Gastrocnemius medialis (tissue), 4 donors: Measurements from ENCODE around the gene MRPL28.

Experiments
- POLR2A ChIP-seq, 2 donors: fragments of 450-650 bp; IDR thresholded peaks; one replicate each; pipeline ENCODE4 v1.6.1; 2017; ENCODE audit warnings: antibody characterized with exemption in 2 of 2, mild to moderate bottlenecking in 2 of 2, moderate library complexity in 2 of 2
- TF ChIP-seq, protein P1 (sequence below), 5 experiments: fragments of 450-650 bp in 3 of 5; fragments of 200-600 bp in 2 of 5; sonication (generic) in 2 of 5; IDR thresholded peaks in 4 of 5; conservative IDR thresholded peaks in 1 of 5; 1 replicate in 4 of 5; 2 replicates in 1 of 5; pipeline ENCODE4 v1.5.1; 2016 to 2019; ENCODE audit warnings: antibody characterized with exemption in 5 of 5, mild to moderate bottlenecking in 3 of 5, moderate library complexity in 3 of 5

DNA sequence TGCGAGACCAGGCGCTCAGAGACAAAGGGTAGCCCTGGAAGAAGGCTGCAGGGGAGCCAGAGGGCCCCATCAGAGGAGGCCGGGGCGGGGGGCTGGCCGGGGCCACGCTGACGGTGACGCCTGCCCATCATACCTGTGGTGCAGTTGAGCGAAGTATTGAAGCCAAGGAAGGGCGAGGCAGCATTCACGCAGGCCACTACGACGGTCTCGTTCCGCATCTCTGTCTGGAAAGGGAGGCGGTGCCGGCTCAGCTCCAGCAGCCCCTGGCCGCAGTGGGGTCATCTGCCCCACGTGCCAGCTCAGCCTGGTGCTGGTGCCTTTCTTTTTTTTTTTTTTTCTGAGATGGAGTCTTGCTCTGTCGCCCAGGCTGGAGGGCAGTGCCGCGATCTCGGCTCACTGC lies 4.9 kb upstream of the MRPL28 start:
- TF ChIP-seq, protein P1, sequence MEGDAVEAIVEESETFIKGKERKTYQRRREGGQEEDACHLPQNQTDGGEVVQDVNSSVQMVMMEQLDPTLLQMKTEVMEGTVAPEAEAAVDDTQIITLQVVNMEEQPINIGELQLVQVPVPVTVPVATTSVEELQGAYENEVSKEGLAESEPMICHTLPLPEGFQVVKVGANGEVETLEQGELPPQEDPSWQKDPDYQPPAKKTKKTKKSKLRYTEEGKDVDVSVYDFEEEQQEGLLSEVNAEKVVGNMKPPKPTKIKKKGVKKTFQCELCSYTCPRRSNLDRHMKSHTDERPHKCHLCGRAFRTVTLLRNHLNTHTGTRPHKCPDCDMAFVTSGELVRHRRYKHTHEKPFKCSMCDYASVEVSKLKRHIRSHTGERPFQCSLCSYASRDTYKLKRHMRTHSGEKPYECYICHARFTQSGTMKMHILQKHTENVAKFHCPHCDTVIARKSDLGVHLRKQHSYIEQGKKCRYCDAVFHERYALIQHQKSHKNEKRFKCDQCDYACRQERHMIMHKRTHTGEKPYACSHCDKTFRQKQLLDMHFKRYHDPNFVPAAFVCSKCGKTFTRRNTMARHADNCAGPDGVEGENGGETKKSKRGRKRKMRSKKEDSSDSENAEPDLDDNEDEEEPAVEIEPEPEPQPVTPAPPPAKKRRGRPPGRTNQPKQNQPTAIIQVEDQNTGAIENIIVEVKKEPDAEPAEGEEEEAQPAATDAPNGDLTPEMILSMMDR (IDR thresholded peaks at IDR 0.05 in 4 of 5, conservative IDR thresholded peaks at IDR 0.05 in 1 of 5) = no peak
- no peak for TF ChIP-seq POLR2A (IDR thresholded peaks at IDR 0.05)
